Endothelial cell of umbilical vein (primary cell): Measurements from ENCODE around the gene CCNF.

Experiments used
- CTCF ChIP-seq, 2 donors: IDR thresholded peaks; 1 replicate in 1 of 2; 2 replicates in 1 of 2; pipeline ENCODE4 v1.5.1; 2011; ENCODE audit warnings: low read length in 2 of 2, mild to moderate bottlenecking in 2 of 2, moderate library complexity in 2 of 2, control low read depth in 1 of 2, inconsistent platforms in 1 of 2, low read depth in 1 of 2; ENCODE audit not compliant: insufficient read depth in 1 of 2; ENCODE audit errors: extremely low read depth in 1 of 2
- EZH2 ChIP-seq: IDR thresholded peaks from 2 replicates; pipeline ENCODE4 v1.6.1; 2012; ENCODE audit warnings: borderline replicate concordance, low read depth, mild to moderate bottlenecking, moderate library complexity, low read length, inconsistent platforms; ENCODE audit not compliant: severe bottlenecking
- MYC ChIP-seq: IDR thresholded peaks from one replicate; pipeline ENCODE4 v1.6.1; 2011; ENCODE audit warnings: mild to moderate bottlenecking, low read depth, low read length
- POLR2A ChIP-seq: IDR thresholded peaks from 2 replicates; pipeline ENCODE4 v1.6.1; 2012; ENCODE audit warnings: low read depth, mild to moderate bottlenecking, control low read depth, low read length
- POLR2AphosphoS5 ChIP-seq: IDR thresholded peaks from 2 replicates; pipeline ENCODE4 v1.6.1; 2012; ENCODE audit warnings: low read depth, mild to moderate bottlenecking, control low read depth, low read length, moderate library complexity; ENCODE audit not compliant: insufficient read depth

DNA sequence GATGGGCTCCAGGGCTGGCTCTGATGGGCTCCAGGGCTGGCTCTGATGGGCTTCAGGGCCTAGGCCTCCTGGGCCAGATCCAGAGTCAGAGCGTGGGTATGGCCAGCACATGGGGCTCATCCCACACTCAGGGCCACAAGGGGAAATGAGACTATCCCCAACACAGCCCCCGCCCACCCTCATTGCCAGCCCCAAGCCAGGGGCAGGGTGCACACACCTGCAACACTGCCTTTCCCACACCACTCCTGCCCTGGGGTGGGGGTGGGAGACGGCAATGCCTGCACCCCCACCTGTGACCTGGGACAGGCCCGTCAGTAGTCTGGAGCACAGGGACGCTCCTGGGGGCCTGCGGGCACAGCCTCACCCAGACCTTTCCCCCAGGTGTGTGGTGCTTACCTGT, 70.2 kb downstream of the CCNF start:
- TF ChIP-seq CTCF (IDR thresholded peaks at IDR 0.05; ENCODE audit: extremely low read depth in 1 of 2, insufficient read depth in 1 of 2, low read depth in 1 of 2, low read length in 2 of 2) (no peak), MYC (no peak), POLR2A (no peak), POLR2AphosphoS5 (no peak), EZH2 (no peak)
